SU-DHL-6 (cell line): Measurements from ENCODE around the gene ADGRG2.

ENCODE experiments used
- CTCF ChIP-seq: fragments of 200-600 bp; sonication (generic); IDR thresholded peaks from one replicate; pipeline ENCODE4 v1.5.1; 2017; ENCODE audit warnings: antibody characterized with exemption, mild to moderate bottlenecking, low read length, moderate library complexity; ENCODE audit not compliant: insufficient read depth, poor library complexity, severe bottlenecking
- EZH2phosphoT487 ChIP-seq: fragments of 200-600 bp; sonication (generic), shearing (Covaris generic); conservative IDR thresholded peaks from 2 replicates; pipeline ENCODE4 v1.6.1; 2018; ENCODE audit warnings: mild to moderate bottlenecking, antibody characterized with exemption, low read length, moderate library complexity, mixed read lengths

GRCh38 chrX:18955676-18956075 lies 166.6 kb downstream of the ADGRG2 start:
- no peak for TF ChIP-seq CTCF
- no peak for TF ChIP-seq EZH2phosphoT487
